ENCODE measurements around the gene OR52N5. TPM values are rescaled to one million over a fixed set of nuclear protein-coding genes. Genes with fewer than 3 reads are reported as not detected.

The OR52N5 gene
- total RNA-seq, 1 donor from 2014 or later = not detected

- H3K4me2 ChIP-seq (ENCODE audit: low read length) = no peak overlapping the region
- no peak overlapping the region for H2AFZ ChIP-seq (ENCODE audit: low read depth, low read length)
- Mint-ChIP-seq H3K4me3 (ENCODE audit: unreplicated experiment) (no peak overlapping the region), H3K27ac (ENCODE audit: unreplicated experiment) (no peak overlapping the region), H3K9me3 (ENCODE audit: unreplicated experiment) (no peaks in the 10 kb centered on the region), H3K4me1 (ENCODE audit: low read depth, unreplicated experiment) (peaks cover 18% of the 10 kb centered on the region), H3K27me3 (ENCODE audit: low read depth, unreplicated experiment) (no peaks in the 10 kb centered on the region), H3K36me3 (ENCODE audit: low read depth, unreplicated experiment) (no peaks in the 10 kb centered on the region)
- no peaks in the 10 kb centered on the region for H4K20me1 ChIP-seq (ENCODE audit: insufficient read depth, low read length)
- no peaks in the 10 kb centered on the region for H3K4me1 ChIP-seq (ENCODE audit: insufficient read depth, low read length)
- no peaks in the 10 kb centered on the region for H3K36me3 ChIP-seq (ENCODE audit: insufficient read depth, low read length)
- H3K9me3 ChIP-seq (ENCODE audit: insufficient read depth, low read depth, low read length) = no peaks in the 10 kb centered on the region
- no peak overlapping the region for H3K27ac ChIP-seq (ENCODE audit: low read depth, low read length)
- no peak overlapping the region for H3K4me3 ChIP-seq (ENCODE audit: insufficient read depth, low read depth, low read length)
- H3K79me2 ChIP-seq (ENCODE audit: insufficient read depth, low read length) = no peaks in the 10 kb centered on the region
- no peaks in the 10 kb centered on the region for H3K27me3 ChIP-seq (ENCODE audit: insufficient read depth, low read length)
- FAIRE-seq (no peak), DNase-seq (ENCODE audit: low read depth) (no peak)
- H3K9ac ChIP-seq (ENCODE audit: low read length) = no peak overlapping the region
- TF ChIP-seq CTCF (IDR thresholded peaks at IDR 0.05; ENCODE audit: insufficient read depth, low read depth, low read length) (no peak), EZH2 (IDR thresholded peaks at IDR 0.05; ENCODE audit: insufficient read depth, low read length) (no peak)
These were observed 44.7 kb downstream of the OR52N5 start for GRCh38 chr11:5738431-5738830.

- H3K9me3 Mint-ChIP-seq (ENCODE audit: unreplicated experiment) = no peaks in the 10 kb centered on the region
- no peaks in the 10 kb centered on the region for H3K4me1 ChIP-seq (ENCODE audit: insufficient read depth, low read length)
- DNase-seq (ENCODE audit: low read depth) = peak; percentile 25
- peaks cover 18% of the 10 kb centered on the region for H3K4me1 Mint-ChIP-seq (ENCODE audit: low read depth, unreplicated experiment)
- H3K9me3 ChIP-seq (ENCODE audit: insufficient read depth, low read depth, low read length) = no peaks in the 10 kb centered on the region
- H3K27ac Mint-ChIP-seq (ENCODE audit: unreplicated experiment) = no peak overlapping the region
- no peaks in the 10 kb centered on the region for H3K79me2 ChIP-seq (ENCODE audit: insufficient read depth, low read length)
- no peak overlapping the region for H2AFZ ChIP-seq (ENCODE audit: low read depth, low read length)
- no peak overlapping the region for H3K4me3 ChIP-seq (ENCODE audit: insufficient read depth, low read depth, low read length)
- no peaks in the 10 kb centered on the region for H4K20me1 ChIP-seq (ENCODE audit: insufficient read depth, low read length)
- no peak for FAIRE-seq
- TF ChIP-seq EZH2 (IDR thresholded peaks at IDR 0.05; ENCODE audit: insufficient read depth, low read length) (no peak), CTCF (IDR thresholded peaks at IDR 0.05; ENCODE audit: insufficient read depth, low read depth, low read length) (no peak)
- H3K27me3 Mint-ChIP-seq (ENCODE audit: low read depth, unreplicated experiment) = no peaks in the 10 kb centered on the region
- H3K27ac ChIP-seq (ENCODE audit: low read depth, low read length) = no peak overlapping the region
- H3K36me3 ChIP-seq (ENCODE audit: insufficient read depth, low read length) = no peaks in the 10 kb centered on the region
- no peaks in the 10 kb centered on the region for H3K36me3 Mint-ChIP-seq (ENCODE audit: low read depth, unreplicated experiment)
- no peak overlapping the region for H3K4me2 ChIP-seq (ENCODE audit: low read length)
- H3K4me3 Mint-ChIP-seq (ENCODE audit: unreplicated experiment) = no peak overlapping the region
- no peak overlapping the region for H3K9ac ChIP-seq (ENCODE audit: low read length)
- no peaks in the 10 kb centered on the region for H3K27me3 ChIP-seq (ENCODE audit: insufficient read depth, low read length)
These were observed 45.3 kb downstream of the OR52N5 start for GRCh38 chr11:5737670-5738392.

GRCh38 chr11:5737091-5737490 lies 46.1 kb downstream of the OR52N5 start:
- FAIRE-seq (no peak), DNase-seq (ENCODE audit: low read depth) (peak; percentile 73)
- no peaks in the 10 kb centered on the region for H4K20me1 ChIP-seq (ENCODE audit: insufficient read depth, low read length)
- H2AFZ ChIP-seq (ENCODE audit: low read depth, low read length) = no peak overlapping the region
- no peaks in the 10 kb centered on the region for H3K9me3 ChIP-seq (ENCODE audit: insufficient read depth, low read depth, low read length)
- no peak overlapping the region for H3K27ac Mint-ChIP-seq (ENCODE audit: unreplicated experiment)
- no peaks in the 10 kb centered on the region for H3K27me3 ChIP-seq (ENCODE audit: insufficient read depth, low read length)
- no peak overlapping the region for H3K4me2 ChIP-seq (ENCODE audit: low read length)
- H3K4me1 Mint-ChIP-seq (ENCODE audit: low read depth, unreplicated experiment) = peaks cover 18% of the 10 kb centered on the region
- H3K36me3 ChIP-seq (ENCODE audit: insufficient read depth, low read length) = no peaks in the 10 kb centered on the region
- H3K4me3 Mint-ChIP-seq (ENCODE audit: unreplicated experiment) = no peak overlapping the region
- H3K36me3 Mint-ChIP-seq (ENCODE audit: low read depth, unreplicated experiment) = no peaks in the 10 kb centered on the region
- no peaks in the 10 kb centered on the region for H3K79me2 ChIP-seq (ENCODE audit: insufficient read depth, low read length)
- TF ChIP-seq EZH2 (IDR thresholded peaks at IDR 0.05; ENCODE audit: insufficient read depth, low read length) (no peak), CTCF (IDR thresholded peaks at IDR 0.05; ENCODE audit: insufficient read depth, low read depth, low read length) (no peak)
- no peak overlapping the region for H3K4me3 ChIP-seq (ENCODE audit: insufficient read depth, low read depth, low read length)
- no peak overlapping the region for H3K27ac ChIP-seq (ENCODE audit: low read depth, low read length)
- no peaks in the 10 kb centered on the region for H3K9me3 Mint-ChIP-seq (ENCODE audit: unreplicated experiment)
- no peaks in the 10 kb centered on the region for H3K4me1 ChIP-seq (ENCODE audit: insufficient read depth, low read length)
- no peak overlapping the region for H3K9ac ChIP-seq (ENCODE audit: low read length)
- H3K27me3 Mint-ChIP-seq (ENCODE audit: low read depth, unreplicated experiment) = no peaks in the 10 kb centered on the region
